Sigmoid colon (tissue), 7 donors: Measurements from ENCODE around the gene OVCA2. TPM values are rescaled to one million over a fixed set of nuclear protein-coding genes. Genes with fewer than 3 reads are reported as not detected.

Experiments
- DNase-seq: peaks from one replicate; pipeline ENCODE4 v3.0.0-alpha.2; 2019
- H3K27ac ChIP-seq, 4 donors: fragments of 200-600 bp; sonication (generic); one replicate each; pipeline ENCODE4 v1.5.1; 2016 to 2019; ENCODE audit warnings: mild to moderate bottlenecking in 1 of 4
- H3K27me3 ChIP-seq, 3 donors: fragments of 200-600 bp; sonication (generic); one replicate each; pipeline ENCODE4 v1.5.1; 2019; ENCODE audit warnings: mild to moderate bottlenecking in 1 of 3
- H3K36me3 ChIP-seq, 4 donors: fragments of 200-600 bp; sonication (generic); one replicate each; pipeline ENCODE4 v1.5.1; 2016 to 2019
- H3K4me1 ChIP-seq, 4 donors: fragments of 200-600 bp; sonication (generic); one replicate each; pipeline ENCODE4 v1.5.1; 2017 to 2019
- H3K4me3 ChIP-seq, 4 donors: fragments of 200-600 bp; sonication (generic); one replicate each; pipeline ENCODE4 v1.5.1; 2017 to 2019; ENCODE audit warnings: mild to moderate bottlenecking in 2 of 4, moderate library complexity in 1 of 4
- H3K9me3 ChIP-seq, 4 donors: fragments of 200-600 bp in 3 of 4; sonication (generic) in 3 of 4; one replicate each; pipeline versions ENCODE4 v1.5.1 to v1.6.1; 2013 to 2019
- CTCF ChIP-seq, 4 experiments: fragments of 450-650 bp in 3 of 4; fragments of 200-600 bp in 1 of 4; IDR thresholded peaks; one replicate each; pipeline ENCODE4 v1.5.1; 2016 to 2019; ENCODE audit warnings: antibody characterized with exemption in 4 of 4, mild to moderate bottlenecking in 3 of 4, moderate library complexity in 2 of 4
- EP300 ChIP-seq, 4 donors: sonication (generic); formaldehyde crosslinking; IDR thresholded peaks; one replicate each; pipeline ENCODE4 v1.6.1; 2017; ENCODE audit warnings: antibody characterized with exemption in 4 of 4
- POLR2A ChIP-seq, 2 donors: fragments of 450-650 bp; IDR thresholded peaks; one replicate each; pipeline ENCODE4 v1.6.1; 2016; ENCODE audit warnings: antibody characterized with exemption in 2 of 2, mild to moderate bottlenecking in 2 of 2, moderate library complexity in 2 of 2
- POLR2AphosphoS5 ChIP-seq, 4 donors: sonication (generic); formaldehyde crosslinking; IDR thresholded peaks; one replicate each; pipeline ENCODE4 v1.6.1; 2017; ENCODE audit warnings: antibody characterized with exemption in 4 of 4
- WGBS, 2 donors: extraction: QIAGEN DNeasy Blood & Tissue Kit; methylation state at CpG; one replicate each; pipeline ENCODE4 v1.1.7; 2013; 5-methylcytosine and 5-hydroxymethylcytosine counted together
- intact Hi-C: fragments of 100-400 bp; cut with DNase I; formaldehyde crosslinking; loops from one replicate; pipeline ENCODE4 v1.15.1; 2023
- polyA plus RNA-seq, 3 donors: library from polyadenylated mRNA; stranded (reverse); fragments of 200-250 nt; gene quantifications; one replicate each; pipeline ENCODE4 v1.2.3, GENCODE V29; 2013
- total RNA-seq, 4 donors: library from RNA; depleted of rRNA; stranded (reverse); fragments of >200 nt; gene quantifications; one replicate each; pipeline ENCODE4 v1.1.0, GENCODE V29; 2016
- donor health status: healthy with polysubstance abuse.
- donor health status: Bipolar disorder and iron deficiency.
- donor health status: healthy.

OVCA2 gene
- total RNA-seq = 10 to 100 TPM; 26.3 to 43.0 (median 32.9) TPM
- 10 to 100 TPM; 61.3 to 66.8 (median 63.3) TPM for polyA plus RNA-seq

- 1 to 3% methylated on average over 92 of the region's 93 CpGs for WGBS, 2 donors
- no peak for TF ChIP-seq EP300 (IDR thresholded peaks at IDR 0.05)
- TF ChIP-seq CTCF (IDR thresholded peaks at IDR 0.05) = peak in 3 of 4 experiments; percentile 16 to 42 (median 30)
- peak in 1 of 2 donors; percentile 21 for TF ChIP-seq POLR2A (IDR thresholded peaks at IDR 0.05)
- TF ChIP-seq POLR2AphosphoS5 (IDR thresholded peaks at IDR 0.05) = peak; percentile 73 to 91 (median 87)
- H3K27me3 ChIP-seq = no peaks in the 10 kb centered on the region
- intact Hi-C loops = loop anchor here (5.0 kb wide), 2 partner anchors 134 to 324 kb away; no protein-coding TSS in a partner anchor
- H3K9me3 ChIP-seq = no peaks in the 10 kb centered on the region
- H3K27ac ChIP-seq = peak within 1 kb of the TSS; percentile 82 to 94 (median 88)
- DNase-seq = peak; percentile 97
- H3K4me3 ChIP-seq = peak within 1 kb of the TSS; percentile 60 to 79 (median 72)
- H3K36me3 ChIP-seq = peaks cover 0 to 48% (median 15%) of the 10 kb centered on the region in 4 donors
- peaks cover 0 to 31% (median 30%) of the 10 kb centered on the region in 4 donors for H3K4me1 ChIP-seq
Observed at GRCh38 chr17:2041561-2042389, at the start of gene OVCA2. Gene OVCA2, plus strand, starts transcription at chr17:2042022. Its CDS starts 26 bp downstream, at chr17:2042048.

GRCh38 chr17:1992541-1992940 lies 49.3 kb upstream of the OVCA2 start:
- intact Hi-C loops = no loop called here
- 80 to 86% methylated on average over 10 of the region's 10 CpGs for WGBS, 2 donors

GRCh38 chr17:1994707-1995106 lies 47.1 kb upstream of the OVCA2 start:
- Histone ChIP-seq H3K27me3 (no peaks in the 10 kb centered on the region), H3K36me3 (no peaks in the 10 kb centered on the region), H3K27ac (no peak overlapping the region), H3K9me3 (no peaks in the 10 kb centered on the region), H3K4me3 (no peak overlapping the region), H3K4me1 (peaks cover 0 to 24% (median 23%) of the 10 kb centered on the region in 4 donors)
- no peak for DNase-seq
- TF ChIP-seq EP300 (IDR thresholded peaks at IDR 0.05) (no peak), POLR2A (IDR thresholded peaks at IDR 0.05) (no peak), CTCF (IDR thresholded peaks at IDR 0.05) (no peak), POLR2AphosphoS5 (IDR thresholded peaks at IDR 0.05) (no peak)
- intact Hi-C loops = no loop called here
- WGBS, 2 donors = 95 to 97% methylated on average over 4 of the region's 4 CpGs

More at GRCh38 chr17:1992541-1992940, 49.3 kb upstream of the OVCA2 start:
- Histone ChIP-seq H3K9me3 (no peaks in the 10 kb centered on the region), H3K4me3 (no peak overlapping the region), H3K4me1 (peaks cover 0 to 3% (median 1%) of the 10 kb centered on the region in 4 donors), H3K36me3 (no peaks in the 10 kb centered on the region), H3K27me3 (no peaks in the 10 kb centered on the region), H3K27ac (no peak overlapping the region)
- DNase-seq = no peak
- TF ChIP-seq POLR2A (IDR thresholded peaks at IDR 0.05) = no peak
- TF ChIP-seq CTCF (IDR thresholded peaks at IDR 0.05) = no peak

GRCh38 chr17:1995321-1995892 lies 46.4 kb upstream of the OVCA2 start:
- Histone ChIP-seq H3K4me1 (peaks cover 0 to 31% (median 29%) of the 10 kb centered on the region in 4 donors), H3K27ac (no peak overlapping the region)
- 89 to 93% methylated on average over 16 of the region's 16 CpGs for WGBS, 2 donors

More at GRCh38 chr17:1995321-1995892, 46.4 kb upstream of the OVCA2 start:
- no peak for DNase-seq
- Histone ChIP-seq H3K36me3 (no peaks in the 10 kb centered on the region), H3K4me3 (no peak overlapping the region), H3K27me3 (no peaks in the 10 kb centered on the region), H3K9me3 (no peaks in the 10 kb centered on the region)
- TF ChIP-seq CTCF (IDR thresholded peaks at IDR 0.05) (no peak), POLR2A (IDR thresholded peaks at IDR 0.05) (no peak), EP300 (IDR thresholded peaks at IDR 0.05) (no peak), POLR2AphosphoS5 (IDR thresholded peaks at IDR 0.05) (no peak)
- intact Hi-C loops = no loop called here
